IPS-18c (cell line): ENCODE results near the gene KLHL17.
"Not testable (repeated sequence)": the region's sequence is repeated elsewhere in the genome, so short reads cannot be mapped to it uniquely, and the experiment has no call there.

ENCODE experiments used
- H3K4me3 ChIP-seq: 2 replicates; pipeline ENCODE4 v1.7.0; 2013; ENCODE audit warnings: low read depth, mild to moderate bottlenecking, low read length, moderate library complexity; ENCODE audit not compliant: insufficient read depth
- H3K9me3 ChIP-seq: one replicate; pipeline ENCODE4 v1.6.1; 2013; ENCODE audit warnings: mild to moderate bottlenecking, low read length, moderate library complexity; ENCODE audit not compliant: control insufficient read depth, insufficient read depth

KLHL17 gene

DNA sequence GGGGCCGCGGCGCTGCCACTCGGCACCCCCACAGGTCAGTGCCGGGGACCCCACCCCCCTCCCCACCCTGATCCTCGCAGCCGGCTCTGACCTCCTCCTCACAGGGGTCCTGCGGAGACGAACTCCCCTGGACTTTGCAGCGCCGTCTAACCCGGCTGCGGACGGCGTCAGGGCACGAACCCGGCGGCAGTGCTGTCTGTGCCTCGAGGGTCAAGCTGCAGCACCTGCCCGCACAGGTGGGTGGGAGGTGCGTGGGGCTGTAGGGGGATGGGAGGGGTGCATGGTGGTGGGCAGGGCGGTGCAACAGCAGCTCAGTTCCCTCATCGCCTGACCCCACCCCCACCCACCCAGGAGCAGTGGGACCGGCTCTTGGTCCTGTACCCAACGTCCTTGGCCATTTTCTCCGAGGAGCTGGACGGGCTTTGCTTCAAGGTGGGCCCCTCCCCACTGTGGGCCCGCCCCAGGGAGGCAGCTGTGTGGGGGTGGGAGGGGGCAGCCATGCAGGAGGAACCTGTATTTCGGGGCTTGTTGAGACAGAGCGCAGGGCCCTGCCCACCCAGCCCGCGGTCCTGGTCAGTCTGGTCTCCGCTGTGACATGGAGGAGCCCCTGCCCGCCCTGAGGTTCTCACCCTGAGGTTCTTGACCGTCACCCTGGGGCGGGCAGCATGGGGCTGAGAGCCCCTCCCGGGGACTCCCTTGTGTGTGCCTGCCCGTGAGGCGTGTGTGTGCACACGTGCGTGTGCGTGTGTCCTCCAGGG is 10.8 kb downstream of the KLHL17 start:
- Histone ChIP-seq H3K4me3 (no peak overlapping the region), H3K9me3 (peaks cover 4% of the 10 kb centered on the region)

GRCh38 chr1:971751-972506 is 11.5 kb downstream of the KLHL17 start:
- Histone ChIP-seq H3K9me3 (peaks cover 4% of the 10 kb centered on the region), H3K4me3 (no peak overlapping the region)

DNA sequence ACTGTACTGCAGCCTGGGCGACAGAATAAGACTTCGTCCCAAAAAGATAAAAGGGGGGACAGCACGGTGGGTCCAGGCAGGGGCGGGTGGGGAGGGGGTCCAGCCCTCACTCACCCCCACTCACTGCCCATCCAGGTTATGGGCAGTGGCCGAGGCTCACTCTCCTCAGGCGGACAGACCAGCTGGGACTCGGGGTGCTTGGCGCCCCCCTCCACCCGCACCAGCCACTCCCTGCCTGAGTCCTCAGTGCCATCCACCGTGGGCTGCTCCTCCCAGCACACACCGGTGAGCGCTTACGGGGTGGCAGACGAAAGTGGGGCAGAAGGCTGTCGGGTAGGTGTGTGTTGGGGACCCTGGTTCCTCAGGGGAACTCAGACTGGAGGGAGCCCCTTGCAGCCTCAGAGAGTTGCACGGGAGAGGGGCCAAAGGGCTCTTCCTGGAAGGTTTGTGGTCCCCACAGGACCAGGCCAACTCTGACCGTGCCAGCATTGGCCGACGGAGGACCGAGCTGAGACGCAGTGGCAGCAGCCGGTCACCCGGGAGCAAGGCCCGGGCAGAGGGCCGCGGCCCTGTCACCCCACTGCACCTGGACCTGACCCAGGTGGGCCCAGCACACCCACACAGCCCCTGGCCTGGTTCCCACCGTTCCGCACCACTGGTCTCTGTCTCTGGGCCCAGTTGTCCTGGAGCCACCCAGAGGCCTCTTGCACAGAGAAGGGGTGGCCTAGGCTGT is 12.5 kb downstream of the KLHL17 start:
- Histone ChIP-seq H3K4me3 (no peak overlapping the region), H3K9me3 (peaks cover 4% of the 10 kb centered on the region)

GRCh38 chr1:973459-974292 is 13.3 kb downstream of the KLHL17 start:
- Histone ChIP-seq H3K4me3 (no peak overlapping the region), H3K9me3 (peaks cover 2% of the 10 kb centered on the region)

GRCh38 chr1:974293-974640 is 13.9 kb downstream of the KLHL17 start:
- H3K4me3 ChIP-seq = no peak overlapping the region
- H3K9me3 ChIP-seq = peaks cover 2% of the 10 kb centered on the region

DNA sequence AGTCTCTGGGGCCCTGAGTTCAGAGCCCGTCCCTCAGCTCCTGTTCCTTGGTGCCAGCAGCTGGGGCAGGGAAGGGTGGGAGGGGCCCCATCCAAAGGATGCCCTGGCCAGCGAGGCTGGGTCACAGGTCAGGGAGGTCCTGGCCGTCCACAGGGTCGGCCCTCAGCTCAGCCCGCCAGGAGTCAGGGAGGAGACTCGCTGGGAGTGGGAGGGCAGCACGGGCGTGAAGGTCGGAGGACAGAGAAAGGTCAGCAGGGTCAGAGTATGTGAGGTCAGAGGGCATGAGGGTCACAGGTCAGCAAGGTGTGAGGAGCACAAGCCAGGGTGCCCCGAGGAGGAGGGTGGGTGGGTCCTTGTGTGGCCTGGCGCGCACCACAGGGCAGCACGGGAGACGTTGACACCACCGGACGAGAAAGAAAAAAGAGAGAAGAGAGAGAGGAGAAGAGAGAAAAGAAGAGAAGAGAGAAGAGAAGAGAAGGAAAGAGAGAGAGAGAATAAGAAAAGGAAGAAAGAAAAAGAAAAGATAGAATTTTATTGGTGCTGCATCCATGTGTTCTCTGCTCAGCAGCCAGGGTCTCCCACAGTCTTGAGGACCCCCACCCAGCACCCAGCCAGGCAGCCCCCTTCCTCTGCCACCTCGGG is 14.4 kb downstream of the KLHL17 start:
- peaks cover 2% of the 10 kb centered on the region for H3K9me3 ChIP-seq
- H3K4me3 ChIP-seq = no peak overlapping the region

- H3K4me3 ChIP-seq = no peak overlapping the region
- peaks cover 2% of the 10 kb centered on the region for H3K9me3 ChIP-seq
Measured at GRCh38 chr1:975365-975764, 15.0 kb downstream of the KLHL17 start.

GRCh38 chr1:975896-976683 is 15.7 kb downstream of the KLHL17 start:
- peaks cover 2% of the 10 kb centered on the region for H3K9me3 ChIP-seq
- H3K4me3 ChIP-seq = peak overlapping the region; percentile 36

GRCh38 chr1:976791-977190 is 16.4 kb downstream of the KLHL17 start:
- H3K9me3 ChIP-seq, H3K4me3 ChIP-seq: not testable (repeated sequence)

GRCh38 chr1:978069-978834 is 17.9 kb downstream of the KLHL17 start:
- peaks cover 2% of the 10 kb centered on the region for H3K9me3 ChIP-seq
- H3K4me3 ChIP-seq = no peak overlapping the region

GRCh38 chr1:978835-979743 is 18.7 kb downstream of the KLHL17 start:
- Histone ChIP-seq H3K9me3 (peaks cover 2% of the 10 kb centered on the region), H3K4me3 (no peak overlapping the region)

- peaks cover 2% of the 10 kb centered on the region for H3K9me3 ChIP-seq
- H3K4me3 ChIP-seq = no peak overlapping the region
Measured at GRCh38 chr1:979744-980072, 19.3 kb downstream of the KLHL17 start.

GRCh38 chr1:980137-980571 is 19.8 kb downstream of the KLHL17 start:
- no peak overlapping the region for H3K4me3 ChIP-seq

DNA sequence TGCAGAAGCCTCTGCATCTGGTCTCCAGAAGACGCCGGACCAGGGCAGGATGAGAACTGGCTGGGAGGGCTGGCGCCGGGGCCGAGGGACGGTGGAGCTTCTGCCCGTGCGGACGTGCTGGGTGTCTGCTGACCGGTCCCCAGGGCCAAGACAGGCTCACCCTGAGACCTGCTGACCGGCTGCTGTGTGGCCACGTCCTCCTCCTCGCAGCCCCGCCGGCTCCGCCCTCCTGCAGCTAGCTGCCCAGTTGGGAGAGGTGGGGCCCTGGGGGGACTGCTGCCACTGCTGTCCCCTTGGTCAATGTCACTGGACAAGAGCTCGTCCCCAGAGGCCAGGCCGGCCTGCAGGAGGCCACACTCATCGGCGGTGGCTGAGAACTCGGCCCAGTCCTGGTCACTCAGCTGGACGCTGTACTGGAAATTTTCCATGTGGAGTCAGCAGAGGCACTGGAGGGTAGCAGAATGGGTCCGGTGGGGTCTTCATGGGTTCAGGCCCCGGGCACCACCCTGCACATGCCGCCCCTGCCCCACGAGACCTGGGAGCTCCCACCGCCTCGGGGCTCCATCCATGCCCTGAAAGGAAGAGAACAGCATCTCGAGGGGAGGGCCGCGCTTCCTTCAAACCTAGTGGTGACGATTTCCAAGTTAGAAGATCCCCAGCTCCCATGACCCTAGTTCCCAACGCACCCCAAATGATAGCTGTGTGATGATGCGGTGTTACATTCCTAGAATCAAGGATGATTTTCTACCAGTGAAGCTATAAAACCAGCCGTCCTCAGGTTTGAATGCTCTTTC is 20.4 kb downstream of the KLHL17 start:
- H3K4me3 ChIP-seq = no peak overlapping the region

More at GRCh38 chr1:980137-980571, 19.8 kb downstream of the KLHL17 start:
- peaks cover 2% of the 10 kb centered on the region for H3K9me3 ChIP-seq

More for the DNA sequence above, 20.4 kb downstream of the KLHL17 start:
- no peaks in the 10 kb centered on the region for H3K9me3 ChIP-seq
